NB4 (cell line): ENCODE data around the gene PPP1R9B.

Experiments
- POLR2A ChIP-seq: IDR thresholded peaks from 2 replicates; pipeline ENCODE4 v1.6.1; 2011; ENCODE audit warnings: mild to moderate bottlenecking; ENCODE audit not compliant: insufficient read length; ENCODE audit errors: extremely low read depth
- TF ChIP-seq, protein P1 (sequence below): IDR thresholded peaks from one replicate; pipeline ENCODE4 v1.5.1; 2012; ENCODE audit warnings: low read depth, low read length
- TF ChIP-seq, protein P2 (sequence below): IDR thresholded peaks from 2 replicates; pipeline ENCODE4 v1.6.1; 2011; ENCODE audit warnings: low read depth, low read length

DNA sequence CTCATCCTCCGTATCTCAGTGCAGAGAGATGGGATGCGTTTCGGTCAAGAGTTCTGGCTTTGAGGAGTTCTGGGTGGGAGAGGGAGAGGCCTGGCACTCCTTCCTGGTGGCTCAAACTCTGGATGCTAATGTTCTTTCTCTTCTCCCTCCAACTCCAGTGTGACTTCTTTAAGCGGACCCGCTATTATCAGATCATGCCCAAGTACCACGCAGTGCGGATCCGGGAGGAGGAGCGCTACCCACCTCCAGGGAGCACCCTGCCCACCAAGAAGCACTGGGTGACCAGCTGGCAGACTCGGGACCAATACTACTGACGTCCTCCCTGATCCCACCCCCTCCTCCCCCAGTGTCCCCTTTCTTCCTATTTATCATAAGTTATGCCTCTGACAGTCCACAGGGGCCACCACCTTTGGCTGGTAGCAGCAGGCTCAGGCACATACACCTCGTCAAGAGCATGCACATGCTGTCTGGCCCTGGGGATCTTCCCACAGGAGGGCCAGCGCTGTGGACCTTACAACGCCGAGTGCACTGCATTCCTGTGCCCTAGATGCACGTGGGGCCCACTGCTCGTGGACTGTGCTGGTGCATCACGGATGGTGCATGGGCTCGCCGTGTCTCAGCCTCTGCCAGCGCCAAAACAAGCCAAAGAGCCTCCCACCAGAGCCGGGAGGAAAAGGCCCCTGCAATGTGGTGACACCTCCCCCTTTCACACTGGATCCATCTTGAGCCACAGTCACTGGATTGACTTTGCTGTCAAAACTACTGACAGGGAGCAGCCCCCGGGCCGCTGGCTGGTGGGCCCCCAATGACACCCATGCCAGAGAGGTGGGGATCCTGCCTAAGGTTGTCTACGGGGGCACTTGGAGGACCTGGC, 61.3 kb downstream of the PPP1R9B start:
- TF ChIP-seq, protein P1, sequence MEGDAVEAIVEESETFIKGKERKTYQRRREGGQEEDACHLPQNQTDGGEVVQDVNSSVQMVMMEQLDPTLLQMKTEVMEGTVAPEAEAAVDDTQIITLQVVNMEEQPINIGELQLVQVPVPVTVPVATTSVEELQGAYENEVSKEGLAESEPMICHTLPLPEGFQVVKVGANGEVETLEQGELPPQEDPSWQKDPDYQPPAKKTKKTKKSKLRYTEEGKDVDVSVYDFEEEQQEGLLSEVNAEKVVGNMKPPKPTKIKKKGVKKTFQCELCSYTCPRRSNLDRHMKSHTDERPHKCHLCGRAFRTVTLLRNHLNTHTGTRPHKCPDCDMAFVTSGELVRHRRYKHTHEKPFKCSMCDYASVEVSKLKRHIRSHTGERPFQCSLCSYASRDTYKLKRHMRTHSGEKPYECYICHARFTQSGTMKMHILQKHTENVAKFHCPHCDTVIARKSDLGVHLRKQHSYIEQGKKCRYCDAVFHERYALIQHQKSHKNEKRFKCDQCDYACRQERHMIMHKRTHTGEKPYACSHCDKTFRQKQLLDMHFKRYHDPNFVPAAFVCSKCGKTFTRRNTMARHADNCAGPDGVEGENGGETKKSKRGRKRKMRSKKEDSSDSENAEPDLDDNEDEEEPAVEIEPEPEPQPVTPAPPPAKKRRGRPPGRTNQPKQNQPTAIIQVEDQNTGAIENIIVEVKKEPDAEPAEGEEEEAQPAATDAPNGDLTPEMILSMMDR: no peak
- no peak for TF ChIP-seq POLR2A
- TF ChIP-seq, protein P2, sequence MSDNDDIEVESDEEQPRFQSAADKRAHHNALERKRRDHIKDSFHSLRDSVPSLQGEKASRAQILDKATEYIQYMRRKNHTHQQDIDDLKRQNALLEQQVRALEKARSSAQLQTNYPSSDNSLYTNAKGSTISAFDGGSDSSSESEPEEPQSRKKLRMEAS: no peak
